T-helper 9 cell (primary cell): ENCODE measurements around the gene CNTN1.
"Not testable (repeated sequence)": the region's sequence is repeated elsewhere in the genome, so short reads cannot be mapped to it uniquely, and the experiment has no call there.

Experiments used
- DNase-seq: peaks from one replicate; pipeline ENCODE4 v3.0.0-alpha.2; 2020

CNTN1 gene

DNA sequence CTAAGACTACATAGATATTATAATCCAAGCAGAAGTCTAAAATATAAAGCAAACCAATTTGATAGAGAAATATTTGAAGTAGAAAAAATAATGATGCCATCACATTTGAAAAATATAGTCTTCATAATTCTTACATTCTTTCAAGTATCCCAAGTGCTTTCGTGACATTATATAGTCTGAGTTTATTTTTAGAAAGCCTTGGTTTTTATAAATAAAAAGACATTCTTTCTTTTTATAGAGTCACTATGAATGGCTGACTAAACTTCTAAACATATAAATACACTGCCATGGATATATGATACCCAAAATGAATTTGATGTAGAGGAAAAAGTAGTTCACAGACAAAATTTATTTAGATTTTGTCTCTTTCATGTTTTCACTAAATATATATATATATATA lies 360.8 kb downstream of the CNTN1 start:
- no peak for DNase-seq

DNA sequence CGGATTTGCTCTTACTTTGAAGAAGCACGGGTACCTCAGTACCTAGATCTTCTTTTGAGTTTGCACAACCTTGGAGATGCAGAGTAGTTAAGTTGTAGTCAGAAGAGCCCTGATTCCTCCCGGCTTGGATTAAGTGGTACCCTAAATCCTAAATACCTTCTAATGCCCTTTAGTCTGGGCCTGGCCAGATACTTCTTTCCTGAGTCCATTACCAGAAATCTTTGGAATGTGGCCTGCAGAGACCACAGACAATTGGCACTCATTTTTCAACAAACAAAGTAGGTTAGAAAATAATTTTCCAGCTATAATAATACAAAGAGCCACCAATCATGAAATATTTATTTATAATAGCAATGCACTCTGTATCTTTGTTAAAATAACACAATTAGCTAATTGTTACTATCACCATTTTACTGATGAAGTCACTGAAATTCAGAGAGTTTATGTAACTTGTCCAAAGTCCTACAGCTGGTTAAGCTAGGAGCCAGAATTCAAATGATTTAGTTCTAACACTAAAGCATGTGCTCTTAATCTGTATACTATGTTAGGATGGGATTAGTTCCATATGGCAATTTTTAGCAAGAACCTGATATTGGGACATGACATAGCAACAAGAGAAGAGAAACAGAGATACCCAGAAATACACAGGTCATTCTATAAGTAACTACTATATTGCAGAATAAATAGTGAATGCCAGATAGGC lies 363.8 kb downstream of the CNTN1 start:
- DNase-seq, result no peak

DNA sequence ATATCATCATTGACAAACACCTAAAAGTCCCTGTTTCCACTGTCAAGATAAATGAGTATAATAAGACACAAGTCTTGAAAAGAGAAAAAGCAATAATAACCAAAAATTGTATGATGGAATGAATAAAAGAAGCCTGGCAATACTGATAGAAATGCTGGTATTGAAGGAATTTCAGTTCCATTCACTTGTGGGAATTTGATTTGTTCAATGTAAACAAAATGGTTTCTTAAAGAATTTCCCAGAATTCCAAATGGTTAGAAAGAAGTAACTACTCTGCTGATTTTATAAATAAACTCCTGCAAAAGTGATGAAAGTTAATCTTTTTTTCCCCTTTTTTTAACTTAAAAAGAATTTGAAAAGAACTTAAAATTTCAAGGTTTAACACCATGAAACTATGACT lies 366.0 kb downstream of the CNTN1 start:
- DNase-seq, result no peak

DNA sequence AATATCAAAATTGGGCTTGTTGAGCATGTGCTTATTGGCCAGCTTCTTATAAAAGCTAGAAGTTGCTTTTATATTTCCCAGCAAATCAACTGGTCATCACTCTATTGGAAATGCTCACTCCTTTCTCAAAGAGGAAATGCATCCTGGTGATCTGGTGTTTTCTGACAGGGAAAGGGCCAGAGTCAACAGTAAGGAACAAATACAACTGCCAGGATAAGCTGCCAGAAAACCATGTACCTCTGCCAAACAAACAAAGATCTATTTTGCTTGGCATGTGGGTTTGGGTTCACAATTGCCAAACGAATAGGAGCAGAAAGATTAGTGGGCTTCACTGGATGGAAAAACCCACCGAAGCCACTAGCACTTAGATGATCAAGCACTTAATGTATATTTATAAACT lies 369.0 kb downstream of the CNTN1 start:
- no peak for DNase-seq

DNA sequence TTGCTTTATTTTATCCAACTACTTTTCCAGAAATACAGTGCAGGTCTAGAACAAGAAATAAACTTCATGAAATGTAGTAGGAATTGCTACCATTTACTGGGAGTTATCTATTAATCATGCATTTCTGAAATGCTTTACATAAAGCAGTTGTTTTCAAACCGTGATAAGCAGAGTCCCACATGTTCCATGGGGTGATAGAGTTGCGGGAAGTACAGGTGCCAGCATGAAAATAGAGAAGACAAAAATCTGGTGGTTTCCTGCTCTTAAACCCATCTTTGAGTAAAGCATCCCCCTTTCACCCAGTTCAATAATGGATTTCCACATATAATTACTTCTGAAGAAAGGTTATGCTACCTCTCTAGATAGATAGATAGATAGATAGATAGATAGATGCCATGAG lies 372.2 kb downstream of the CNTN1 start:
- DNase-seq, result no peak

DNA sequence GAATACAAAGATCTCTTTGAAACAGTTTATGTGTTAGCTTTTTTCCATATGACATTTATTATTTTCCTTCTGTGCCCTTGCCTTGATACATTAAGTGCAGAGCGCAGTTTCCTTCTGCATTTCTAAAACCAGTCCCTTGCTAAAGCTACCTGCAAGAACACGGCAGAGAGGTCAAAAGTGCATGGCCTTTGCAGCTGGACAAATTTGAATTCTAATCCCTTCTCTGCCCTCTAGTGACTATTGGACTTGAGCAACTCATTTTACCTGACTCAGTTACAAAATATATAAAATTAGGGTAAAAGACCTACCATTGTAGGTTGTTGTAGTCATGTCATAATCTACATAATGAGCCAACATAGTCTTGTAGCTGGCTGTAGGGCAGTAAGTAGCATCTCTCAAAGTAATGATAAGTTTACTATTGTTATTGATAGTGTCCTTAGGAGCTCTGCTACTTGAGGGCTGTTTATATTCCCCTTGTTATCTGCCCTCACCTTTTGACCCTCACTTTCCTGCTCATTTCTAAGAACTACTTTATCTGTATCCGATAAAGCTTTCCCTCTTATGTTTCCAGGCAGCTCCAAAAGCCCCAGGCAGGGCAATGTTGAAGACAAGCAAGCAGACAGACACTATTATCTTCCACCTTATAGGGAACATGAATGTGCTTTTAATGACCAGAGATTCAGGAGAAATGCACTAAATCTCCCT lies 375.9 kb downstream of the CNTN1 start:
- DNase-seq, result no peak

DNA sequence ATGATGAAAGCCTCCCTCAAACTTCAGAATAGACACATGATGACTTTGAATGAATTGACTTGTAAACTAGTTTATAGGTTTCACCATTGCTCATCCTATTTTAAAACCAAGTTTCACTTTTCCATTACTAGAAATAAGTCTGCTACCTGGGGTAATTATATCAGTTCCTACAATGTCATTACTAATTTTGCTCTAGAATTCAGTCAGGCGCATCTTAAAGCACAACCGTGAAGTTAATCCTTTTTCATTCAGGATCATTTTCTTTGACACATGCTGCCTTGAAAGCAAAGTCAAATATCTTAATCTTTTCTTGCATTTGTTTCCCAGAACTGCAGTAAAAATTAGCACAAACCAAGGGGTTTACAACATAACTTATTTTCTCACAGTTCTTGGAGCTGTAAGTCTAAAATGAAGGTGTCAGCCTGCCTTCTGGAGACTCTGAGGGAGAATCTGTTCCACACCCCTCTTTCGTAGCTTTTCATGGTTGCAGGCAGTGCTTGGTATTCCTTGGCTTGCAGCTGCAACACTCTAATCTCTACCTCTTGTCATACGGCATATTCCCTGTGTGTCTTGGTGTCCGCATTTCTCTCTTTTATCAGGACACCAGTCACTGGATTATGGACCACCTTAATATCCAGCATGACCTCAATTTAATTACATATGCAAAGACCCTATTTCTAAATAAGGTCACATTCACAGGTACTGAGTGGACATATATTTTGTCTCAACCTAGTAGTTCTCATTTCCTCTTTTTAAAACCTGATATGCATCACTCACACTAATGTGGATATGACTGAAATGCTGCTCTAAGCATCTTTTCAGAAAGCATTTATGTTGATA lies 381.6 kb downstream of the CNTN1 start:
- no peak for DNase-seq

DNA sequence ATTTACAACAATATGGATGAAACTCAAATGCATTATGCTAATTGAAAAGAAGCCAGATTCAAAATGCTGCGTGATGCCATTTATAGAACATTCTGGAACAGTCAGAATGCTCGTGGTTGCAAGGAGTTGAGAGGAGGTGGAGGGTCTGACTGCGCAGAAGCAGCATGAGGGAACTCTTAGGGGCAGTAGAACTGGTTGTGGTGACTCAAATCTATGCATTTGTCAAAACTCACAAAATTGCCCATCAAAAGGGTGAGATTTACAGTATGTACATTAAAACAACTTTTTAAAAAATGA lies 382.2 kb downstream of the CNTN1 start:
- no peak for DNase-seq

DNA sequence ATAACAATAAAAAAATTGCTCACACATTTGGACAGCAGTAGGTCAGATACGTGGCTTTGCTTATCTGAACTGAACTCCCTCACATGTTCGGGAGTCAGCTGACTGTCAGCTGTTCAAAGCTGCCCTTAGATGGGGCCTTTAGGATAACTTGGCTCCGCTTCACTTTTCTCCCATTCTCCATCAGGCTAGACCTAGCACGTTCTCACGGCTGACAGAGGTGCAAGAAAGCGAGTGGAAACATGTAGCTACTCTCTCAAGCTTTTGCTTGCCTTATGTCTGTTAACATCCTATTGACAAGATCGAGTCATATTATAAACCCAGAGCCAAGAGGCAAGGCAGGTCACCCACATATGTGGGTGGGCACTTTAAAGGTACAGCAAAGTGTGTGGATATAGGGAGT lies 383.9 kb downstream of the CNTN1 start:
- no peak for DNase-seq

DNA sequence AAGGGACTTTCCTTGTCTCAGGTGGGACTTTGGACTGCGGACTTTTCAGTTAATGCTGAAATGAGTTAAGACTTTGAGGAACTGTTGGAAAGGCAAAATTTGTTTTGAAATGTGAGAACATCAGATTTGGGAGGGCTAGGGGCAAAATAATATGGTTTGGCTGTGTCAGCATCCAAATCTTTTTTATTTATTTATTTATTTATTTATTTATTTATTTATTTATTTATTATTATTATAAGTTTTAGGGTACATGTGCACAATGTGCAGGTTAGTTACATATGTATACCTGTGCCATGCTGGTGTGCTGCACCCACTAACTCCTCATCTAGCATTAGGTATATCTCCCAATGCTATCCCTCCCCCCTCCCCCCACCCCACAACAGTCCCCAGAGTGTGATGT lies 389.0 kb downstream of the CNTN1 start:
- DNase-seq, result not testable (repeated sequence)

DNA sequence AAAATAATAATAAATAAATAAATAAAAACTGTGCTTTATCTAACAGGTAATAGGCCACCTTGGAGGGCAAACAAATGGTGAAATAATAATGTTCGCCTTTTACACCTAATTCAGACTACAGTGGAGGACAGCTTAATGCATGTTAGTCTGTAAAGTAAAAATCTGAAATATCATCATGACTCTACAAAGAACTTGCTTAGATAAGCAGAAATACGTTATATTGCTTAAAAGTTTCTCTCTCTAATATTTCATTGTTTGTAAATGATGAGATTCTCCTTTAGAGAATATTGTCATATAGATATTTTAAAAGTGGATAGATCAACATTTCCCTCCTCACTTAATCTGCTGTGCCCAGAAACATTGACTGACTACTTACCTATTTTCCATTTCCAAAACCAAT lies 397.2 kb downstream of the CNTN1 start:
- no peak for DNase-seq

DNA sequence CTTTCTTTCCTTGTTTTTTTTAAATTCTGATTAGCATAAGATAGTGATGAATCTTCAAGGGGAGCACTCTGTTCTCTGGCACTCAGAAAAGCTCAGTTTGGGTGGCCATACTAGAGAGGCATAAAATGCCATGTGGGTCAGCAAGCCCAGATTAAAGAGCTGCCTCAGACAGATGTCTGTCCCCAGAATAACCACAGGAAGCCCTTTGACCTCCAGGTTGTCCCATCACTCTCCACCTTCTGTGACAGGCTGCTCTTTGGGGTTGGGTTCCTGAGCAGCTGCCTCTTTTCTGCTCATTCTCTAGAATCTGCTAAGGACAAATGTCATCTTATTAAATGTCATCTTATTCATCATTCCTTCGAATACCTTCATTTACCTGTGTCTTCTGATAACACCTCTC lies 399.9 kb downstream of the CNTN1 start:
- DNase-seq, result no peak

DNA sequence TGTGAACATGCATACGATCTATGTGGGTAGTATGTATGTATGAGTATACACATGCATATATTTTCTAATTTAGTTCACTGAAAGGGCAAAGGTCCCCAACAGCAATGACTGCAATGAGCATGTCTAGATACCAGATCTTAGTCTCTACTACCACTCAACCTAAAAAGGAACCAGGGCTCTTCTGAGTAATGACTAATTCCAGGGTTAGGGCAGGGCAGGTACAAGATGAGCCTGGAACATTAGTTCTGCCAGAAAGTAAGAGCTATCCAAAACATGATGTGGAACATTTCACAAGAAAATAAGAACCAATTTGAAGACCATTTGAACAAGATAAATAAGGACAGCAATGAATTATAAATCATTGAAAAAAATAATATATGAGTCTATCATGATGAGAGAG lies 404.6 kb downstream of the CNTN1 start:
- no peak for DNase-seq

DNA sequence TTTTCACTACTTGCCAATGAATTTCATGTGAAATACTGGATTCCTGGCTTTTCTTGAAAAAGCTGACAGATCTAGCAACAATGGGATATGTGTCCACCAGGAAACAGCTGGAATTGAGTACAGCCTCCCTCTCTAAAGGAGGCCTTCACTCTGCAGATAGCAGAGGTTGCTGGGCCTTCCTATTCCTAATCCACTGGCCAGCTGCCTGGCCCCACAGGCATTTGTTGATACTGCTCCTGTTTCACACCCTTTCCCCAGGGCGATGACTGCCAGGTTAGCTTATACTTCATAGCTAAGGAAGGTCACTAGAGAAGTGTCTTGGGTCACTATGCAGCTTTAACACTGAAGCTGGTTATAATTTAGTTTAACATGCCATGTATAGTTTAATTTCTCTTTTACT lies 408.3 kb downstream of the CNTN1 start:
- DNase-seq, result no peak

DNA sequence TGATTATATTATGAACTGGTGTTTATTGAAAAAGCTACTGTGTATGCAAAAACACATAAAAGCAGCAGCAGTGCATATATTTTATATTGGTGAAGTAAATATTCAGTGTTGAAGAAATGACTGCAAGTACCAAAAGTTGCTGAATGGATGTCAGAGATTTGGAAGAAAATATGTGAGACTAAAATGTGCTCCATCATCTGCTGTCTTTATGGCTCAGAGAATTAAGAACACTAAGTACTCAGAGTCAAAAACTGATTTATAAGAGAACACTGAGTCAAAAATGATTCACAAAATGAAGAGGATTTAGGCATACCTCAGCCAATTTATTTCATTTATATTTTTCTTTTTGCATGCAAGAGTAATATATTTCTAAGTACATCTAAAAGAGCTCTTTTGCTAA lies 409.6 kb downstream of the CNTN1 start:
- DNase-seq, result no peak

DNA sequence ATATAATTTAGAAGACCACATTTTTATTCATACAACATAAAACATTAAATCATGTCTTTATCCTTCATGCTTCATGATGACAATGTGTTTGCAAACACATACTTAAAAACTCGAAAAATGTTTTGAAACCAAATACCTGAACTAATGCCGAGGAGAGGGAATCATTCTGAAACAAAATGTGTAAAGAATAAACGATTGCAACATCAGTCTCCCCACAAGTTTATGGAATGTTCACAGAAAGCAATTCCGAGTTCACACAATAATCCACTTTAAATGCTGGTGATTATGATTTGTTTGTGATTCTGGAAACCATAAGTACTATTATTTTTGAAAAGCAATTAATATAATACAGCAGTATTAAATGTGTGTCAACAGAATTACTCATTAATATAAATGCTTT lies 411.4 kb downstream of the CNTN1 start:
- no peak for DNase-seq

DNA sequence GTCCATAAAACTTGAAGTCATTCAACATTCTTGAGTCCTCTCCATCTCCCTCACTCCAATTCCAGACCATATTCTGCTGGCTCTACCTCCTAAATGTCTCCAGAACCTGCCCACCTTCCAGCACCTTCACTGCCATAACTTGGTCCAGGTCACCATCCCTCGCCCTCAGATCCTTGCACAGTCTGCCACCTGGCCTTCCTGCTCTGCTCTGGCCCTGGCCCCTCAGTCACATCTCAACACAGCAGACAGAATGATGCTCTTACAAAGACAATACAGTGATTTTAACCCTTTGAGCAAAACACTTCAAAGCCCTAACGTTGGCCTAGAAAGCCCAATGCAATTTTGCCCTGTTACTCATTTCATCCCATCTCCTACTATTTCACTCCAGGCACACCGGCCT lies 414.1 kb downstream of the CNTN1 start:
- no peak for DNase-seq

DNA sequence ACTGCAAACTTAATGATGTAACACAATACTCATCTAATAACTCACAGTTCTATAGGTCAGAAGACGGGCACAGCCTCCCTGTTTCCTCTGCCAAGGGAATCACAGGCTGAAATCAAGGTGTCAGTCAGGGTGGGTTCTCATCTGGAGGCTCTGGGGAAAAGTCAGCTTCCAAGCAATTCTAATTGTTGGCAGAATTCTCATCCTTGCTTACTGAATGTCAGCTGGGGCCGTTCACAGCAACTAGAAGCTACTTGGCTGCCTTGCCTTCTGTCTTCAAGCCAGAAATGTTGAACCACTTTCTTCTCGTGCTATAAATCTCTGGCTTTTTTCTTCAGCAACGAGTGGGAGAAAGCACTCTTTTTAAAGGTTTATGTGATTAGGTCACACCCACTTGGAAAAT lies 415.8 kb downstream of the CNTN1 start:
- DNase-seq, result no peak

DNA sequence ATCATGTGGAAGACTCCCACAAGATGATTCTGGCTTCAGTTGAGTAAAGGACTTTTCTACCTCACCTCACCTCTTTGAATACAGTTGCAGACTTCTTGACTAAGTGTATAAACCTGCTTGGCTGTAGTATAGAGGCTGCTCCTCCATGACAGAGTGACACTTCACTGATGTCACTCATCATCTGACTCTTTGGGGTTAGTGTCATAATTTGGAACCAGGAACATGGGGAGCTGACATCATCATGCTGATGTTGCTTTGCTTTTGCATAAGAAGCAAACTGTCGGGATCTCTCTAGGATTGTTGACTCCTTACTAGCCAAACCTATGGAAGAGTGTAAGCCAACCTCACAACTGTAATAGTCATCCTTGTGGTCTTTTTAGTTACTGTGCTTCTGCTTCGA lies 420.7 kb downstream of the CNTN1 start:
- no peak for DNase-seq

DNA sequence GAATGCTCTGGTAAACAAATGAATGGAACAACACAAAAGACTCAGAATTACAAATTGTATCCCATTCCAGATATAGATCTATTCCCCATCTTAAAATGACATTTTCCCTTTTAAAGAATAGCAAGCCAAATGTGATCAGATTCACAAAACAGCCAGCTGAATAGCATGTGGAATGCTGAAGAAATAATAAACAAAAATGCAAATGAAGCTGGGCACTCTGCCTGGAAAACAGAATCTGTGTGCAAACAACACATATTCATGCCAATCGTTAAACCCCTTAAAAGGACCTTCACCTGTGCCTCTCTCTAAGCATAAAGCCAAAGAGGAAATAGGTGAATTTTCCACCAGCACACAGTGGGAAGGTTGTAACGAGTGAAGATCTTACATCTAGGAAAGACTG lies 428.0 kb downstream of the CNTN1 start:
- no peak for DNase-seq

DNA sequence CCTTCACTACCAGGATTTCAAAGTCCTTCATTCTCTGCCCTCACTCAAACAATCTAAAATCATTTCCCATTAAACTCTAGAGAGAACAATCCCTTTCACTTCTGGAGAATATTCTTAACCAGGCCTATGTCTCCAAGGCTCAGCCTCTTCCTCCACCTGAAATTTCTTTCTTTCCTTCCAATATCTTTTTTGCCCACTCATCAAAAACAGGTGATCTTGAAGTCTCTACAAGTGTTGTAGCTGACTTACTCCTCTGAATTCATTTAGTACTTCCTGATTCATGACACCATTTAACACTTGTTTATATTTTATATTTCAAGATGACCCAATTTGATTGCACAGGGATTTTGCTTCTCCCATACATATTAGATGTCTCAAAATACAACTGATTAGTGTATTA lies 429.1 kb downstream of the CNTN1 start:
- DNase-seq, result no peak
